K562 (cell line): ENCODE measurements around the gene CCL5. TPM values are rescaled to one million over a fixed set of nuclear protein-coding genes. Genes with fewer than 3 reads are reported as not detected.
A peak's percentile ranks its signal among the peaks of the same experiment; 100 is the strongest.

ENCODE experiments used
- ATAC-seq: fragments of 200-7000 bp; cut with Tn5 transposase; 3 replicates; pipeline ENCODE4 v1.9.1; 2020; ENCODE audit warnings: moderate library complexity
- BruUV-seq: library from RNA; stranded (reverse); fragments of 400-500 nt; replicated peaks from 2 replicates; lab custom pipeline; 2021; lab: Mats Ljungman, UMichigan
- CTCF ChIA-PET: fragments of 300-600 bp; formaldehyde crosslinking; extraction: SDS; loops from one replicate; lab custom pipeline; 2021; ENCODE audit warnings: low intra/inter-chr PET ratio; lab: Yijun Ruan, JAX
- POLR2A ChIA-PET: fragments of 300-600, 350-650 bp; sonication (Branson Sonifier 250); formaldehyde crosslinking; extraction: SDS; loops from one replicate; lab custom pipeline; 2021; ENCODE audit warnings: antibody characterized with exemption, inconsistent platforms; lab: Yijun Ruan, JAX
- DNase-seq, 4 experiments: peaks; one replicate each; pipeline versions ENCODE4 v3.0.0 to v3.0.0-alpha.2; 2011 to 2018; ENCODE audit warnings: low spot score in 3 of 4, mixed read lengths in 3 of 4; ENCODE audit errors: extremely low read depth in 1 of 4
- FAIRE-seq: peaks from 2 replicates; lab custom pipeline; 2011; peaks lifted over from hg19 to GRCh38; lab: Jason Lieb, UNC
- H2AFZ ChIP-seq: 2 replicates; pipeline ENCODE4 v1.6.0; 2011; ENCODE audit warnings: low read depth, low read length, control low read depth, inconsistent platforms
- H3K27ac ChIP-seq: fragments of 200-600 bp; 3 replicates; pipeline ENCODE4 v1.8.0; 2011; ENCODE audit warnings: low read depth, mild to moderate bottlenecking, control low read depth, inconsistent platforms, low read length, moderate library complexity, mixed read lengths; ENCODE audit errors: extremely low read depth
- H3K27me3 ChIP-seq, 2 experiments: fragments of 300-600 bp in 1 of 2; 2 replicates in 1 of 2; 3 replicates in 1 of 2; pipeline versions ENCODE4 v1.6.0 to v1.8.0; 2011; ENCODE audit warnings: inconsistent platforms in 2 of 2, low read length in 2 of 2, mild to moderate bottlenecking in 1 of 2, mixed read lengths in 1 of 2, moderate library complexity in 1 of 2; ENCODE audit not compliant: control insufficient read depth in 2 of 2, insufficient read depth in 2 of 2
- H3K36me3 ChIP-seq: fragments of 300-600 bp; 3 replicates; pipeline ENCODE4 v1.8.0; 2011; ENCODE audit warnings: mild to moderate bottlenecking, low read length, inconsistent platforms; ENCODE audit not compliant: control insufficient read depth, insufficient read depth
- H3K4me1 ChIP-seq, 2 experiments: fragments of 200-600 bp in 1 of 2; replicated peaks in 1 of 2; 2 replicates in 1 of 2; 3 replicates in 1 of 2; pipeline versions ENCODE4 v1.5.1 to v1.8.0; 2011; ENCODE audit warnings: inconsistent platforms in 2 of 2, low read length in 2 of 2, mild to moderate bottlenecking in 1 of 2, mixed read lengths in 1 of 2, moderate library complexity in 1 of 2; ENCODE audit not compliant: control insufficient read depth in 2 of 2, insufficient read depth in 2 of 2
- H3K4me2 ChIP-seq: 2 replicates; pipeline ENCODE4 v1.6.1; 2011; ENCODE audit warnings: low read length, control low read depth, inconsistent platforms, mixed read lengths; ENCODE audit not compliant: insufficient read depth
- H3K4me3 ChIP-seq: fragments of 200-600 bp; sonication (generic), shearing (Covaris generic); 2 replicates; pipeline ENCODE4 v1.5.1; 2016; ENCODE audit warnings: control low read depth, inconsistent platforms
- H3K79me2 ChIP-seq: fragments of 200-600 bp; 3 replicates; pipeline ENCODE4 v1.8.0; 2011; ENCODE audit warnings: low read length, inconsistent platforms; ENCODE audit not compliant: control insufficient read depth, insufficient read depth
- H3K9ac ChIP-seq, 2 experiments: 2 replicates each; pipeline versions ENCODE4 v1.6.0 to v1.6.1; 2011; ENCODE audit warnings: low read depth in 2 of 2, low read length in 2 of 2, control low read depth in 1 of 2, inconsistent platforms in 1 of 2, mild to moderate bottlenecking in 1 of 2, mixed read lengths in 1 of 2; ENCODE audit not compliant: insufficient read depth in 1 of 2
- H3K9me1 ChIP-seq: one replicate; pipeline ENCODE4 v1.6.0; 2011; ENCODE audit warnings: inconsistent platforms, mild to moderate bottlenecking, low read length, moderate library complexity; ENCODE audit not compliant: control insufficient read depth, insufficient read depth
- H3K9me3 ChIP-seq: replicated peaks from 2 replicates; pipeline ENCODE4 v1.5.1; 2011; ENCODE audit warnings: low read depth, low read length, inconsistent platforms; ENCODE audit not compliant: control insufficient read depth, insufficient read depth
- H4K20me1 ChIP-seq: replicated peaks from 2 replicates; pipeline ENCODE4 v1.6.1; 2011; ENCODE audit warnings: low read length, inconsistent platforms, mixed read lengths; ENCODE audit not compliant: control insufficient read depth, insufficient read depth
- DMBX1 ChIP-seq: fragments of 250-450 bp; sonication (Bioruptor Pico); IDR thresholded peaks from 2 replicates; pipeline ENCODE4 v1.8.0; 2022; ENCODE audit warnings: inconsistent platforms, mild to moderate bottlenecking, moderate library complexity, borderline replicate concordance
- DPF2 ChIP-seq: fragments of 450-650 bp; IDR thresholded peaks from 2 replicates; pipeline ENCODE4 v1.6.1; 2016
- FOXM1 ChIP-seq, 2 experiments: fragments of 450-650 bp in 1 of 2; sonication (generic) in 1 of 2; formaldehyde crosslinking in 1 of 2; IDR thresholded peaks; 2 replicates each; pipeline versions ENCODE4 v1.6.1 to v1.9.0; 2017 to 2022; ENCODE audit warnings: low read depth in 2 of 2, mild to moderate bottlenecking in 2 of 2, missing genetic modification reagents in 1 of 2, moderate library complexity in 1 of 2
- HLTF ChIP-seq: fragments of 450-650 bp; IDR thresholded peaks from 2 replicates; pipeline ENCODE4 v1.6.1; 2016
- MTA2 ChIP-seq: fragments of 450-650 bp; IDR thresholded peaks from 2 replicates; pipeline ENCODE4 v1.6.1; 2016; ENCODE audit warnings: low read depth
- RCOR1 ChIP-seq, 2 experiments: IDR thresholded peaks; 2 replicates each; pipeline ENCODE4 v1.6.1; 2012; ENCODE audit warnings: low read depth in 2 of 2, low read length in 2 of 2, borderline replicate concordance in 1 of 2, improper control_type of control experiment in 1 of 2
- SMAD4 ChIP-seq: fragments of 250-450 bp; sonication (Bioruptor Pico); conservative IDR thresholded peaks from 2 replicates; pipeline ENCODE4 v1.8.0; 2021; ENCODE audit warnings: inconsistent platforms, mild to moderate bottlenecking, moderate library complexity
- SMARCA4 ChIP-seq: fragments of 450-650 bp; IDR thresholded peaks from 2 replicates; pipeline ENCODE4 v1.6.1; 2016
- SOX6 ChIP-seq: fragments of 450-650 bp; IDR thresholded peaks from 2 replicates; pipeline ENCODE4 v1.6.1; 2014; ENCODE audit warnings: mild to moderate bottlenecking
- TRIM24 ChIP-seq, 2 experiments: fragments of 450-650 bp; IDR thresholded peaks; 2 replicates each; pipeline ENCODE4 v1.6.1; 2016
- ZFX ChIP-seq: sonication (generic); formaldehyde crosslinking; IDR thresholded peaks from 2 replicates; pipeline ENCODE4 v1.8.0; 2022; ENCODE audit warnings: mild to moderate bottlenecking, missing genetic modification reagents, moderate library complexity
- WGBS: fragments of 100-300 bp; shearing (Covaris generic); methylation state at CpG from one replicate; pipeline ENCODE4 v1.1.6; 2016; ENCODE audit warnings: low coverage, mixed read lengths; ENCODE audit not compliant: insufficient coverage; ENCODE audit errors: missing lambda C conversion rate; 5-methylcytosine and 5-hydroxymethylcytosine counted together
- in situ Hi-C: fragments of 300-500 bp; cut with MboI; formaldehyde crosslinking; loops from 4 replicates; pipeline ENCODE4 v1.15.0; 2018; ENCODE audit warnings: inconsistent platforms, mixed read lengths
- intact Hi-C: fragments of 100-400 bp; cut with micrococcal nuclease; formaldehyde crosslinking; loops from 2 replicates; pipeline ENCODE4 v1.14.2; 2022
- polyA plus RNA-seq, 8 experiments: library from polyadenylated mRNA; depleted of rRNA in 4 of 8; stranded (reverse) in 5 of 8; unstranded in 3 of 8; fragments of >200 nt; fragmentation: Nextera tagmentation in 2 of 8; fragmentation: Illumina TruSeq in 1 of 8; extraction: Ambion mirVana in 2 of 8; extraction: Trizol in 1 of 8; gene quantifications; 2 replicates each; pipeline versions ENCODE4 v1.2.1 to v1.2.3, GENCODE V29; 2011 to 2014; ENCODE audit warnings: inconsistent platforms in 1 of 8, missing spikeins in 1 of 8
- total RNA-seq, 7 experiments: library from RNA; depleted of rRNA in 6 of 7; stranded (reverse); fragments of >200 nt in 6 of 7; fragmentation: Illumina TruSeq in 2 of 7; extraction: Trizol in 2 of 7; gene quantifications; 2 replicates each; pipeline versions ENCODE4 v1.2.1 to v1.2.3, GENCODE V29; 2011 to 2021; ENCODE audit warnings: low replicate concordance in 1 of 7

The CCL5 gene
- total and polyA plus RNA-seq, 9 of the 15 experiments (the other 6 are each of a cell fraction or from before 2014, with no cell fraction given), result 0.18 to 0.59 (median 0.45) TPM; not detected in 1

DNA sequence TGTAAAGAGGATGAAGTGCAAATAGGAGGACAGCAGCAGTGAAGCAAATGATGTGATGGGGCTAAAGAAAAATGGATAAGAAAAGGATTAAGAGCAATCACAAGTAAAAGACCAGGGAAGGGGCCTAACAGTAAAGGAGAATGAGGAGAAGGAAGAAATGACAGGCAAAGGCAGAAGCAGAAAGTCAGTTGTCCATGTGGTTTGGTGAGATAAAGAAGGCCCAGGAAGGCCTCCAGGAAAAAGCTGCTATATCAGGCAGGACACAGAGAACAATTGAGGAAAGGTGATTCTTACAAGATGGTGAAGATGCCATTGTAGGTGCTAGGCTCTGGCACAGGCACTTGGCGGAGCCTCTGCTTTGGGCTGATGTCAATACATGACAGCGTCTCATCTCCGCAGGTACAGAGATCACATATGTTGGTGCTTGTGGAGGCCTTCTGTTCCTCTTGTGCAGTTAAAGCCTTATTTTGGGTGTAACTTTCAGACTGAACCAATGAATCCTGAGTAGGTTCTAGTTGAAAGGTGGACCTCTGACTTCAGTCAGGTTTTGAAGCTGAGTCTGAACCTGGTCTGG, 32.3 kb upstream of the CCL5 start:
- no peaks in the 10 kb centered on the region for H3K79me2 ChIP-seq
- no TSS peak for BruUV-seq
- H2AFZ ChIP-seq, result peak overlapping the region; percentile 69
- POLR2A ChIA-PET, result interaction anchor here (1.2 to 2.0 kb wide), 2 partner anchors 12 to 19 kb away, joined by 6 to 8 read pairs; partner anchors contain the start of gene RDM1
- WGBS, result 22% methylated on average over 3 of the region's 3 CpGs
- H3K4me3 ChIP-seq, result no peak overlapping the region
- no peaks in the 10 kb centered on the region for H3K9me1 ChIP-seq
- peak overlapping the region; percentile 43; the same call in 1 of the 2 replicates for H3K4me2 ChIP-seq
- no peaks in the 10 kb centered on the region for H3K9me3 ChIP-seq
- ATAC-seq (peak; percentile 19; the same call in 2 of the 3 replicates), FAIRE-seq (no peak), DNase-seq (peak; percentile 31 to 81 (median 57))
- intact Hi-C loops, result loop anchor here (2.0 kb wide), 1 partner anchor 30 kb away; the partner anchor contains the start of gene LYZL6
- no peaks in the 10 kb centered on the region for H4K20me1 ChIP-seq
- no peaks in the 10 kb centered on the region for H3K27me3 ChIP-seq
- H3K4me1 ChIP-seq, result peaks cover 21 to 55% of the 10 kb centered on the region in 2 experiments
- in situ Hi-C loops, result no loop called here
- CTCF ChIA-PET, result no interaction called here
- H3K36me3 ChIP-seq, result no peaks in the 10 kb centered on the region
- H3K9ac ChIP-seq, result 0 out of 4 replicates have a peak overlapping the region, but pooled peaks of 1 of the 2 experiments have one; percentile 25
- H3K27ac ChIP-seq, result peak overlapping the region; percentile 56
- TF ChIP-seq DPF2 (peak; percentile 93), MTA2 (peak; percentile 82), HLTF (peak; percentile 72; the same call in 1 of the 2 replicates), SMARCA4 (peak; percentile 91), DMBX1 (CRISPR knock-in tag) (peak; percentile 49; the same call in 1 of the 2 replicates), TRIM24 (IDR thresholded peaks at IDR 0.05) (peak; percentile 40 to 73; a peak in 3 of 4 replicates), SMAD4 (CRISPR knock-in tag) (peak; percentile 70), SOX6 (peak; percentile 83), ZFX (CRISPR knock-in tag) (0 out of 2 replicates have a peak, but pooled peaks have one; percentile 22), FOXM1 (IDR thresholded peaks at IDR 0.05; ENCODE audit: low read depth) (peak; percentile 48; the same call in 1 of the 2 replicates), FOXM1 (CRISPR knock-in tag; IDR thresholded peaks at IDR 0.05; ENCODE audit: low read depth) (no peak), RCOR1 (IDR thresholded peaks at IDR 0.05; ENCODE audit: borderline replicate concordance in 1 of 2, low read depth in 2 of 2, low read length in 2 of 2) (0 out of 4 replicates have a peak, but pooled peaks of 1 of the 2 experiments have one; percentile 14)
